Karpas-422 (cell line): Measurements from ENCODE around the gene FRY. TPM values are rescaled to one million over a fixed set of nuclear protein-coding genes. Genes with fewer than 3 reads are reported as not detected.

Experiments
- DNase-seq: peaks from one replicate; pipeline ENCODE4 v3.0.0-alpha.2; 2015
- H2AFZ ChIP-seq: fragments of 200-600 bp; sonication (generic); 2 replicates; pipeline ENCODE4 v1.6.1; 2014; ENCODE audit warnings: antibody characterized with exemption, low read length, mixed read lengths
- H3K27ac ChIP-seq: fragments of 200-600 bp; sonication (generic); 2 replicates; pipeline ENCODE4 v1.5.1; 2014; ENCODE audit warnings: mild to moderate bottlenecking, low read length, moderate library complexity
- H3K27me3 ChIP-seq: fragments of 200-600 bp; sonication (generic); 2 replicates; pipeline ENCODE4 v1.6.1; 2014; ENCODE audit warnings: low read length, mixed read lengths
- H3K36me3 ChIP-seq: fragments of 200-600 bp; sonication (generic); 2 replicates; pipeline ENCODE4 v1.6.1; 2014; ENCODE audit warnings: low read length, mixed read lengths; ENCODE audit not compliant: insufficient read depth
- H3K4me1 ChIP-seq: fragments of 200-600 bp; sonication (generic); 2 replicates; pipeline ENCODE4 v1.6.1; 2014; ENCODE audit warnings: mild to moderate bottlenecking, low read length, mixed read lengths
- H3K4me2 ChIP-seq: fragments of 200-600 bp; sonication (generic); 2 replicates; pipeline ENCODE4 v1.6.1; 2014; ENCODE audit warnings: low read length, low read depth, mild to moderate bottlenecking; ENCODE audit not compliant: poor library complexity, severe bottlenecking
- H3K4me3 ChIP-seq: fragments of 200-600 bp; sonication (generic); 2 replicates; pipeline ENCODE4 v1.5.1; 2014; ENCODE audit warnings: mild to moderate bottlenecking, antibody characterized with exemption, low read length, mixed read lengths
- H3K79me2 ChIP-seq: fragments of 200-600 bp; sonication (generic); 2 replicates; pipeline ENCODE4 v1.6.1; 2014; ENCODE audit warnings: mild to moderate bottlenecking, low read length, mixed read lengths
- H3K9ac ChIP-seq: fragments of 200-600 bp; sonication (generic); 2 replicates; pipeline ENCODE4 v1.6.0; 2014; ENCODE audit warnings: low read length
- H3K9me2 ChIP-seq: fragments of 200-600 bp; sonication (generic), shearing (Covaris generic); replicated peaks from 2 replicates; pipeline ENCODE4 v1.6.0; 2014; ENCODE audit warnings: mild to moderate bottlenecking, low read length, moderate library complexity; ENCODE audit not compliant: insufficient read depth
- H3K9me3 ChIP-seq: fragments of 300-700, 200-600 bp; sonication (generic); 2 replicates; pipeline ENCODE4 v1.6.1; 2014; ENCODE audit warnings: low read length, mixed read lengths
- H4K20me1 ChIP-seq: fragments of 200-600 bp; sonication (generic); 2 replicates; pipeline ENCODE4 v1.6.1; 2014; ENCODE audit warnings: mild to moderate bottlenecking, antibody characterized with exemption, low read length, low read depth; ENCODE audit not compliant: insufficient read depth
- total RNA-seq: library from RNA; depleted of rRNA; stranded (reverse); fragments of >200 nt; shearing (Covaris generic); gene quantifications from 2 replicates; pipeline ENCODE4 v1.2.3, GENCODE V29; 2014; ENCODE audit warnings: low replicate concordance

FRY gene
- total RNA-seq, 1 experiment from 2014 or later: 1.6 TPM

DNA sequence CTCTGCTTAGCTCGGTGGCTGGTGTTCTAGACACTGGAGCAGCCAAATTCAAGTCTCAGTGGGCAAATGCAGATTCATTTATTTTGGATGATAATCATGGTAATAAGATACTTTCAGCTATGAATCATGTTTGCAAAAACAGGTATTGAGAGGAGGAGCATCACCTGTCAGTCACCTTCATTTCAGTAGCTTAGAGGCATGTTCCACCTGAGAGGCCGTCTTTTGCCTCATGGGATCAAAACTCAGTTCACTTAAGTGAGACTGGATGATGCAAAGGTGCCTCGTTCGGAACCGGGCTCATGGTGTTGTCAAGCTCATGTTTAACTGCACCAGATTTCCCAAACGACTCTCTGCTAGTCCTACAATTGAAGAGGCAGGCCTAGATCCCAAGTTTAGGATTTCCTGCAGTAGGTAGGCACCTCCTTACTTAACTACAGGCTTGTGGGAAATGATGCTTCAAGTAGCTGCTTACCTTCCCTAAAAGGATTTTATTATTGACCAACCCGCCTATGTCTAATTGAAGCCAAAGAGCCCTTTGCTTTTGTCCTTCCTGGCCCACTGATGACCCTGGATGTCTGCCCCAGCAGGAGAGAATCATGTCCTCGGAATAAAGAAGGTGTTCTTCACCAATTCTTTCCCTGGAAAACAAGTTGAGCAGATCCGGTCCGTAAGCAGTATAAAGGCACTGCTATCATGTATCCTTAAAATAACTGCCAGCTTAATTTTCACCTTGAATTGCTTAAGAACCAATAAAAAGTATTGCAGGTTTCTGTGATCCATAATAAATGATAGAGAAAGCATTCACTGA lies 223.5 kb downstream of the FRY start:
- no peak overlapping the region for H2AFZ ChIP-seq
- no peak overlapping the region for H3K27ac ChIP-seq
- H4K20me1 ChIP-seq: no peaks in the 10 kb centered on the region
- no peaks in the 10 kb centered on the region for H3K27me3 ChIP-seq
- no peak overlapping the region for H3K9ac ChIP-seq
- no peak overlapping the region for H3K4me2 ChIP-seq
- H3K79me2 ChIP-seq: no peaks in the 10 kb centered on the region
- no peak overlapping the region for H3K4me3 ChIP-seq
- DNase-seq: no peak
- no peaks in the 10 kb centered on the region for H3K36me3 ChIP-seq
- no peaks in the 10 kb centered on the region for H3K9me2 ChIP-seq
- no peaks in the 10 kb centered on the region for H3K9me3 ChIP-seq
- no peaks in the 10 kb centered on the region for H3K4me1 ChIP-seq

DNA sequence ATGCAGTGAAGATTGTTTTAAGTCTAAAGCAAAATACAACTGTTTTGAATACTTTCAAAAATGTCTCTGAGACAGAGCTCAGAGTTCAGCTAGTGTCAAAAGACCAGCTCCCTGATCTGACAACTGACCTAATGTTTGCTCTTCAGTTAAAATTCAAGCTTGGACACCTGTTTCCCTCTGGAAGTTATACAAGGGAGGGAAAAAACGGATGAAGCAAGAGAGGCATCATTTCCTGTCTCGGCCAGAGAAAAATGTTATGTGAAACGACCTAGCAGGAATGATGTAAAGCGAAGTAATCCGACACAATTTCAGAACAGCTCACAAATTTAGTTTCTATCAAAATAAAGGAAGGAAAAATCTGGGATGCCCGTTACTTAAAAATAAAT lies 224.1 kb downstream of the FRY start:
- Histone ChIP-seq H2AFZ (no peak overlapping the region), H4K20me1 (no peaks in the 10 kb centered on the region), H3K27me3 (no peaks in the 10 kb centered on the region), H3K4me2 (no peak overlapping the region), H3K79me2 (no peaks in the 10 kb centered on the region), H3K9me3 (no peaks in the 10 kb centered on the region), H3K4me1 (no peaks in the 10 kb centered on the region), H3K27ac (no peak overlapping the region), H3K36me3 (no peaks in the 10 kb centered on the region), H3K4me3 (no peak overlapping the region), H3K9me2 (no peaks in the 10 kb centered on the region), H3K9ac (no peak overlapping the region)
- no peak for DNase-seq

DNA sequence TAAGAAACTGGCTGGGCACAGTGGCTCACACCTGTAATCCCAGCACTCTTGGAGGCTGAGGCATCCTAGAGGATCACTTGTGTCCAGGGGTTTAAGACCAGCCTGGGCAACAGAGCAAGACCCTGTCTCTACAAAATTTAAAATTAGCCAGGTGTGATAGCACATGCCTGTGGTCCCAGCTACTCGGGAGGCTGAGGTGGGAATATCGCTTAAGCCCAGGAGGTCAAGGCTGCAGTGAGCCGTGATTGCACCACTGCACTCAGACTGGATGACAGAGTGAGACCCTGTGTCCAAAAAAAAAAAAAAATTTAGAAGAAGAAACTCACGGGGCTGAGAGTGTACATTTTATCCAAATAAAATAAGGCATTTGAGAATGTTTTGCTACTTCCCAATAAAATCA lies 224.7 kb downstream of the FRY start:
- Histone ChIP-seq H3K9me3 (no peaks in the 10 kb centered on the region), H2AFZ (no peak overlapping the region), H3K79me2 (no peaks in the 10 kb centered on the region), H3K4me1 (no peaks in the 10 kb centered on the region), H4K20me1 (no peaks in the 10 kb centered on the region), H3K27me3 (no peaks in the 10 kb centered on the region), H3K4me2 (no peak overlapping the region), H3K4me3 (no peak overlapping the region), H3K27ac (no peak overlapping the region), H3K9ac (no peak overlapping the region), H3K36me3 (no peaks in the 10 kb centered on the region), H3K9me2 (no peaks in the 10 kb centered on the region)
- DNase-seq: no peak

DNA sequence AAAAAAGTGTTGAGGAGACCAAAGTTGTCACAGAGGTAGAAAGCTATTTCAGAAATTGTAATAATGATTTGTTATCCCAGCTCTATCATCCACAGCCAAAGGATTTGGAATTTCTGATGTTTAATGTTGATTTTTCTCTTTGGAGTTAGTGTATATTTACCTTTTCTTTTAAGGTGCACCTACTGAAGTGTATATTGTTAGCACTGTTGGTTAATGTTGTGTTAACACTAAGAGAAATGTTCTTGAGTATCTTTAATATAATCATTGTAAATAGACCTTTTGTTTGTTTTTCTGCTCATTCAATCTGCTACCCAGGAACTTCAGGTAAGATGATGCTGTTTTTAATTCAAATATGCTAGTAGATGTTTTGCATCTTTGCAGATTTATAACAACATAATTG lies 226.1 kb downstream of the FRY start:
- Histone ChIP-seq H3K27ac (no peak overlapping the region), H4K20me1 (no peaks in the 10 kb centered on the region), H3K9ac (no peak overlapping the region), H3K9me2 (no peaks in the 10 kb centered on the region), H3K36me3 (no peaks in the 10 kb centered on the region), H3K9me3 (no peaks in the 10 kb centered on the region), H3K4me1 (no peaks in the 10 kb centered on the region), H3K4me2 (no peak overlapping the region), H3K4me3 (no peak overlapping the region), H2AFZ (no peak overlapping the region), H3K79me2 (no peaks in the 10 kb centered on the region), H3K27me3 (no peaks in the 10 kb centered on the region)
- no peak for DNase-seq

DNA sequence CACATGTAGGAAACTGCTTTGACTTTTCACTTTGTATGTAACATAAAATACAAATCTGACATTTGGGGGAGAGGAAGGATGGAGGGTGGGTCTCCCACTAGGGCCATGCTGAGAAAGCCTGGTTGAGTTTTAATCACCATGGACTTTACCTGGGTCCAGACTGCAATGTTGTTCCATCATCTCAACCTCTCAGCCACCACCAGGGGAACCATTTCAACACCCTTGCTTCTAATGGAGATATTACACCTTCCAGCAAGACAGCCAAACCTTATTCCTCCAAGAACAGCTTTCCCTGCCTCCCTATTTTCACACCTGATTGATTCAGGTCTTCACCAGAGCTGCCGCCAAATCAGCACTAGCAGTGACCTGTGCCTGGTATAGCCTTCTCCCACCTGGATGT lies 227.5 kb downstream of the FRY start:
- H3K36me3 ChIP-seq: no peaks in the 10 kb centered on the region
- DNase-seq: no peak
- no peaks in the 10 kb centered on the region for H3K79me2 ChIP-seq
- H3K9me2 ChIP-seq: no peaks in the 10 kb centered on the region
- no peaks in the 10 kb centered on the region for H3K27me3 ChIP-seq
- no peak overlapping the region for H3K4me2 ChIP-seq
- H4K20me1 ChIP-seq: no peaks in the 10 kb centered on the region
- no peak overlapping the region for H2AFZ ChIP-seq
- no peaks in the 10 kb centered on the region for H3K9me3 ChIP-seq
- H3K27ac ChIP-seq: no peak overlapping the region
- H3K9ac ChIP-seq: no peak overlapping the region
- no peak overlapping the region for H3K4me3 ChIP-seq
- H3K4me1 ChIP-seq: no peaks in the 10 kb centered on the region

DNA sequence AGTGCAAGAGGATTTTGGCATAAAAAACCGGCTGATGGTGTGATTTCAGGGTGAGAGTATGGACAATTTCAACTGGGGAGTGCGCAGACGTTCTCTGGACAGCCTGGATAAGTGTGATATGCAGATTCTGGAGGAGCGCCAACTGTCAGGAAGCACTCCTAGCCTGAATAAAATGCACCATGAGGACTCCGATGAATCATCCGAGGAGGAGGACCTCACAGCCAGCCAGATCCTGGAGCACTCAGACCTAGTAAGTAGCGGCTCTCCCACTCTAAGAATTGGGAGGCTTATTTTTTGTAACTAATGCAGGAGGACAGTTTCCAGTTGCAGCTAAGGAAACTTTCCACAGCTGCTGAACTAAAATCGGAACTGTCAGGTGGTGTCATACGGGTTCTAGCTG lies 230.0 kb downstream of the FRY start:
- no peak overlapping the region for H3K4me2 ChIP-seq
- no peaks in the 10 kb centered on the region for H3K27me3 ChIP-seq
- H3K79me2 ChIP-seq: no peaks in the 10 kb centered on the region
- no peaks in the 10 kb centered on the region for H3K9me2 ChIP-seq
- H2AFZ ChIP-seq: no peak overlapping the region
- H3K9ac ChIP-seq: no peak overlapping the region
- no peaks in the 10 kb centered on the region for H3K36me3 ChIP-seq
- no peak overlapping the region for H3K4me3 ChIP-seq
- H4K20me1 ChIP-seq: no peaks in the 10 kb centered on the region
- H3K9me3 ChIP-seq: no peaks in the 10 kb centered on the region
- H3K4me1 ChIP-seq: no peaks in the 10 kb centered on the region
- DNase-seq: peak; percentile 1
- no peak overlapping the region for H3K27ac ChIP-seq

DNA sequence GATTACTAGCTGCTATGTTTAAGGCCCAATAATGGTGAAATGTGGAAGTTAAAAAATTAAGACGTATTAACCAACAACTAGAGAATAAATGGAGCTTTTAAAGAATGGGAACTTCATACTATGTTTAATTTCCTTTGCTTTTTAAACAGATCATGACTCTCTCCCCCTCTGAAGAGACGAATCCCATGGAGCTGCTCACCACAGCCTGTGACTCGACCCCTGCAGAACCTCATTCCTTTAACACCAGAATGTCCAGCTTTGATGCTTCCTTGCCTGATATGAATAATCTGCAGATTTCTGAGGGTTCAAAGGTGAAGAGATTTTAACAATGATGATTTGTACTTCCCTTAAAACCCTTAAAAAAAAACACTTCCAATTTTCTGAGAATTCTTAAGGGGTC lies 230.6 kb downstream of the FRY start:
- Histone ChIP-seq H3K9me3 (no peaks in the 10 kb centered on the region), H3K27me3 (no peaks in the 10 kb centered on the region), H2AFZ (no peak overlapping the region), H3K79me2 (no peaks in the 10 kb centered on the region), H3K4me3 (no peak overlapping the region), H3K36me3 (no peaks in the 10 kb centered on the region), H4K20me1 (no peaks in the 10 kb centered on the region), H3K9ac (no peak overlapping the region), H3K27ac (no peak overlapping the region), H3K4me1 (no peaks in the 10 kb centered on the region), H3K9me2 (no peaks in the 10 kb centered on the region), H3K4me2 (no peak overlapping the region)
- DNase-seq: no peak

DNA sequence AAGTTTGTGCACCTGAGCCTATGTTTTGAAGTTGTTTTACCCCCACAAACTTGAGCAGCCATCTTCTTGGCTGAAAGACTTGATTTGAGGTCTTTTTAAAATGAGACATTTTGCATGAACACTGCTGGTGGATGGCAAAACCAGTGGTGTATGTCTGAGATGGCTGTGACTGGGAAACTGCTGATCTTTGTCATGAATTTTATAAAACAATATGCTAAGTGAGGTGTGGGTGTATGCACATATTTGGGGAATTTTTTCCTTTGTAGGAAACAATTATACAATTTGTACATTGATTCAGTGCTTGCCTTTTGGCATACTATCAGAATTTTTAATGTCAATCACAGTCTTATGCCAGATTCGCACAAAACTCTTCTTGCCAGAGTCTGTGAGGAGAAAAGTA lies 231.0 kb downstream of the FRY start:
- peak; percentile 24 for DNase-seq
- Histone ChIP-seq H3K27ac (no peak overlapping the region), H3K4me1 (no peaks in the 10 kb centered on the region), H3K79me2 (no peaks in the 10 kb centered on the region), H3K4me2 (no peak overlapping the region), H3K9ac (no peak overlapping the region), H3K4me3 (no peak overlapping the region), H3K36me3 (no peaks in the 10 kb centered on the region), H3K9me2 (no peaks in the 10 kb centered on the region), H4K20me1 (no peaks in the 10 kb centered on the region), H3K27me3 (no peaks in the 10 kb centered on the region), H2AFZ (no peak overlapping the region), H3K9me3 (no peaks in the 10 kb centered on the region)
